ENCODE measurements around the gene PRAMEF11. TPM values are rescaled to one million over a fixed set of nuclear protein-coding genes. Genes with fewer than 3 reads are reported as not detected.

PRAMEF11 gene
- total and polyA plus RNA-seq, 2 donors (not counting 1 experiment from before 2014, with no cell fraction given), result not detected

- ATAC-seq (ENCODE audit: low read depth) (no peak), DNase-seq (no peak)
- Histone ChIP-seq H2AFZ (ENCODE audit: insufficient read depth, low read depth, low read length, poor library complexity, severe bottlenecking) (no peak overlapping the region), H3K27me3 (replicated peaks in 1 of 4; ENCODE audit: control extremely low read depth in 1 of 4, control insufficient read depth in 3 of 4, insufficient read depth in 4 of 4, low read length in 3 of 4) (peaks cover 0 to 8% (median 0%) of the 10 kb centered on the region in 4 experiments), H3K79me2 (ENCODE audit: control insufficient read depth, insufficient read depth, low read length) (no peaks in the 10 kb centered on the region), H3K4me1 (ENCODE audit: control insufficient read depth in 2 of 2, insufficient read depth in 2 of 2, low read length in 2 of 2) (no peaks in the 10 kb centered on the region), H3K4me3 (ENCODE audit: control extremely low read depth in 1 of 5, extremely low read depth in 1 of 5, insufficient read depth in 1 of 5, low read depth in 2 of 5, low read length in 4 of 5) (no peak overlapping the region), H3K27ac (ENCODE audit: low read length in 2 of 2) (no peak overlapping the region), H3K9me3 (ENCODE audit: control extremely low read depth in 1 of 3, control insufficient read depth in 2 of 3, insufficient read depth in 1 of 3, low read length in 2 of 3) (peaks cover 0 to 4% (median 0%) of the 10 kb centered on the region in 3 donors), H4K20me1 (ENCODE audit: control insufficient read depth, insufficient read depth, low read length, poor library complexity, severe bottlenecking) (no peaks in the 10 kb centered on the region), H3K9ac (ENCODE audit: low read length) (no peak overlapping the region), H3K36me3 (replicated peaks in 1 of 2; ENCODE audit: control extremely low read depth in 1 of 2, control insufficient read depth in 1 of 2, extremely low read depth in 1 of 2, insufficient read depth in 2 of 2, low read length in 1 of 2) (no peaks in the 10 kb centered on the region), H3K4me2 (replicated peaks; ENCODE audit: low read depth, low read length, poor library complexity, severe bottlenecking) (no peak overlapping the region)
- TF ChIP-seq EZH2 (IDR thresholded peaks at IDR 0.05; ENCODE audit: borderline replicate concordance, insufficient read depth, low read depth, low read length, poor library complexity, severe bottlenecking) (no peak), CTCF (IDR thresholded peaks at IDR 0.05) (no peak)
- Mint-ChIP-seq H3K4me1 (no peaks in the 10 kb centered on the region), H3K27ac (no peak overlapping the region), H3K27me3 (peaks cover 20% of the 10 kb centered on the region), H3K4me3 (no peak overlapping the region), H3K9me3 (ENCODE audit: insufficient read depth) (peaks cover 6% of the 10 kb centered on the region)
- CTCF ChIA-PET, result no interaction called here
- intact Hi-C loops (cut with micrococcal nuclease), result no loop called here
- 63% methylated on average over 4 of the region's 5 CpGs for WGBS (ENCODE audit: insufficient coverage)
- POLR2A ChIA-PET, result no interaction called here
Measured at GRCh38 chr1:12810691-12811408, 20.4 kb downstream of the PRAMEF11 start.

- no peaks in the 10 kb centered on the region for H3K36me3 ChIP-seq (replicated peaks in 1 of 2; ENCODE audit: control extremely low read depth in 1 of 2, control insufficient read depth in 1 of 2, extremely low read depth in 1 of 2, insufficient read depth in 2 of 2, low read length in 1 of 2)
- no peaks in the 10 kb centered on the region for H3K4me1 ChIP-seq (ENCODE audit: control insufficient read depth in 2 of 2, insufficient read depth in 2 of 2, low read length in 2 of 2)
- H2AFZ ChIP-seq (ENCODE audit: insufficient read depth, low read depth, low read length, poor library complexity, severe bottlenecking), result no peak overlapping the region
- TF ChIP-seq EZH2 (IDR thresholded peaks at IDR 0.05; ENCODE audit: borderline replicate concordance, insufficient read depth, low read depth, low read length, poor library complexity, severe bottlenecking), result no peak
- no peak for TF ChIP-seq CTCF (IDR thresholded peaks at IDR 0.05)
- peaks cover 0 to 4% (median 0%) of the 10 kb centered on the region in 3 donors for H3K9me3 ChIP-seq (ENCODE audit: control extremely low read depth in 1 of 3, control insufficient read depth in 2 of 3, insufficient read depth in 1 of 3, low read length in 2 of 3)
- ATAC-seq (ENCODE audit: low read depth), result no peak
- no peaks in the 10 kb centered on the region for H3K79me2 ChIP-seq (ENCODE audit: control insufficient read depth, insufficient read depth, low read length)
- WGBS (ENCODE audit: insufficient coverage), result 100% methylated on average over 1 of the region's 1 CpG
- peaks cover 0 to 8% (median 0%) of the 10 kb centered on the region in 4 experiments for H3K27me3 ChIP-seq (replicated peaks in 1 of 4; ENCODE audit: control extremely low read depth in 1 of 4, control insufficient read depth in 3 of 4, insufficient read depth in 4 of 4, low read length in 3 of 4)
- H3K4me3 ChIP-seq (ENCODE audit: control extremely low read depth in 1 of 5, extremely low read depth in 1 of 5, insufficient read depth in 1 of 5, low read depth in 2 of 5, low read length in 4 of 5), result no peak overlapping the region
- ChIA-PET CTCF (no interaction called here), POLR2A (no interaction called here)
- Mint-ChIP-seq H3K9me3 (ENCODE audit: insufficient read depth) (peaks cover 11% of the 10 kb centered on the region), H3K27me3 (peaks cover 25% of the 10 kb centered on the region), H3K27ac (no peak overlapping the region), H3K4me3 (no peak overlapping the region), H3K4me1 (no peaks in the 10 kb centered on the region)
- no peaks in the 10 kb centered on the region for H4K20me1 ChIP-seq (ENCODE audit: control insufficient read depth, insufficient read depth, low read length, poor library complexity, severe bottlenecking)
- H3K27ac ChIP-seq (ENCODE audit: low read length in 2 of 2), result no peak overlapping the region
- no peak overlapping the region for H3K9ac ChIP-seq (ENCODE audit: low read length)
- no peak overlapping the region for H3K4me2 ChIP-seq (replicated peaks; ENCODE audit: low read depth, low read length, poor library complexity, severe bottlenecking)
- DNase-seq, result no peak
- intact Hi-C loops (cut with micrococcal nuclease), result no loop called here
Measured at GRCh38 chr1:12809933-12810332, 21.3 kb downstream of the PRAMEF11 start.
